GM21390 (cell line): ENCODE results near the gene CCSER1.
"Not testable (repeated sequence)": the region's sequence is repeated elsewhere in the genome, so short reads cannot be mapped to it uniquely, and the experiment has no call there.

Source experiments
- ATAC-seq: cut with Tn5 transposase; IDR thresholded peaks from one replicate; pipeline ENCODE4 v1.9.1; 2021; ENCODE audit not compliant: unreplicated experiment

Gene CCSER1

GRCh38 chr4:90996813-90997212 lies 869.6 kb downstream of the CCSER1 start:
- ATAC-seq = no peak

DNA sequence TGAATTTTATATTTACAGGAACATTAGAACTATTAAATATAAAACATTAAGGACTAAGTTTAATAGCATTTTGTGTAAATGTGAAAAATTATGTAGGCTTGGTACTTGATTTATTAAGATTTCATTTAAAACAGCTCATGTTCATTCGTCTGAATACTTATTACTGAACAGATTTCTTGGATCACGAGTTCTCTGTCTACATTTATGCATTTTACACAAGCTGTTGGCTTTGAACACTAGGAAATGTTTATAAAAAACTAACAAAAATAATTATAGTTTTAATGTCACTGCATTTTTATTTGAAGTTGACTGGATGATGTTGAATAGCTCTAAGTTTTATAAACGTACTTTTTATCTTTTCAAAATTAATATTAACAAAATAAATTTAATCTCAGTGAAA lies 888.7 kb downstream of the CCSER1 start:
- ATAC-seq = no peak

DNA sequence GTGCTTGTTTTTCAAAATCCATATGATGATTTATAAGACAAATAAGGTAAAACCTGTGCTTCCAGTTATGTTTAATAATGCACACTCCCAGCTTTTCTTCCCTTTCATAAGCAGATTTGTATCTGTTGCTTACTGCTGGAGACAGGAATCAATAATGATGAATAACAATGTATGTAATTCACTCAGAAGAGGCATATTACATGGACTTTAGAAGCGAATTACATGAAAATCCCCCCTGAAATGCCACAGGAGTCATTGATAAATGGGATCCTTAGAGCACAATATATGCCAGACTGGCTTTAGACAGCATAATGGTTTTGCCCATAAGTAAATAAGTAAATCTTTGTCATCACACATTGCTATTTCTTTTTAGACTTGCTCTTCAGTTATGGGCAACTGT lies 892.3 kb downstream of the CCSER1 start:
- ATAC-seq = no peak

DNA sequence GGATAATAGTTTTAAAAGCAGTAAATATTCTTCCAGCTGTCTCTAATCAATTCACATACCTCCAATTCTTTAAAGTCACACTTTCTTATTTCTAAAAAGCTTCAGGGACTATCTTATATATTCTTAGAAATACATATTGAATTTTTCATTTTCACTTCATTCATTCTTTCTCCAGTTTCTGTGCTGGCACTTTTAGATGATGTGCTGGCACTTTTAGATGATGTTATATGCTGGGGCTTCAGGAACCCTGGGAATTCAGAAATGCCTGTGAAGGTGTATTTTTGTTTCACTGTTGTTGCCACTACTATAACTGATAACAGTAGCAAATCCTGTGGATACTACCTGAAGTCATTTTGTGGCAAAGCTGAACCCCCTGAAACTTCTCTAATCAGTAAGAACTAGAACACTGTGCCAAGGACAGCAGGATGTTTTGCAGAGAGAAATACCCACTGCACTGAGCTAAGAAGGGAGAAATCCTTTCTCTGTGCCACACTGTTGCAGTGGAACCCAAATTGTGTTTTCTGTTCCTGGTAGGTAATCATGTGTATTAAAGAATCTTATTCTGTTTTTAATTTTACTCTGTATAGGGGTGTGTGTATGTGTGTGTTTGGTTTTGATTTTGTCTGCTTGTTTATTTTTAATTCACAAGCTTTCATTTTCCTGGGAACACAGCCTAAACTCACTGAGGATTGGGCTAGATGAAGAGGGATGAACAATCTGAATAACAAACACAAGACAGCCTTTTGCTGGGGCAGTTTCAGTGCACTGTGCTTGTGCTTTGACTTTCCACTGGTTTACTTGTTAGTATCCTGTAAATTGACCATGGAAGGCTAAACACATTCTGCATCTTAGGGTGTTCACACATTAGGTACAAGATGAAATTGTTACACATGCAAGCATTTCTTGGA lies 898.3 kb downstream of the CCSER1 start:
- ATAC-seq = no peak

GRCh38 chr4:91028228-91028627 lies 901.0 kb downstream of the CCSER1 start:
- no peak for ATAC-seq

DNA sequence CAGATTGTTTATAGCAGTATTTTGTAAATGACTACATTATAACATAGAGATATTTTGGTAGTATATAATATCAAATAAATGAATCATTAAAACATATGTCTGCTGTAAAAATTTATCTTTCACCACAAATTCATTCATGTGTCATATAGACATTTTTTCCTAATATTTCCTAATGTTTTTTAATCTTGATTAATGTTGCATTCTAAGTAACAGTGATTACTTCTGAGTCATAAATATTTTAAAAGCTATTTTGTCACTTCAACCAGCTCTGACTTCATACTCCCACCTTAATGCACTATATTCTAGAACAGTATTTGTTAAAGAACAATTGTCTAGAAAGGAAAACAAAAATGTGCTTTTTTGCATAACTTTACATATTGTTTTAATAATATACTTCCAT lies 904.6 kb downstream of the CCSER1 start:
- ATAC-seq = no peak

GRCh38 chr4:91032725-91033445 lies 905.7 kb downstream of the CCSER1 start:
- no peak for ATAC-seq

DNA sequence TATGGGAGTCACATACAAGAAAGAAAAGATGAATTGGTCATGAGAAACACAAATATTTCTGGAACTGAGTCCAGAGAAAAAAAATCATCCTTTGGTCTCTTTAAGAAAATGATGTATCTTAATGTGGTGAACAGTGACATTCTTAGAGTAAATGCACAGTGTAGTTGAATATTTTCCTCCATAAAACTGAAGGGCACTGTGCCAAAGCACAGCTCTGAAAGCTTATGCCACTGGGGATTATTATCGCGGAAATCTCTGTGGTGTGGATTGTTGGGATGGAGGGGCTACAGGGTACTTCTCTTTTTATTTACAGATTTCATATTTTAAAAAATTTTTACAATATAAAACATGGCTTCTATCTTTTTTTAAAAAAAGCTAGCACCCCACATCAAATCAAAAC lies 908.1 kb downstream of the CCSER1 start:
- no peak for ATAC-seq

- no peak for ATAC-seq
Observed at GRCh38 chr4:91037951-91038350, 910.8 kb downstream of the CCSER1 start.

DNA sequence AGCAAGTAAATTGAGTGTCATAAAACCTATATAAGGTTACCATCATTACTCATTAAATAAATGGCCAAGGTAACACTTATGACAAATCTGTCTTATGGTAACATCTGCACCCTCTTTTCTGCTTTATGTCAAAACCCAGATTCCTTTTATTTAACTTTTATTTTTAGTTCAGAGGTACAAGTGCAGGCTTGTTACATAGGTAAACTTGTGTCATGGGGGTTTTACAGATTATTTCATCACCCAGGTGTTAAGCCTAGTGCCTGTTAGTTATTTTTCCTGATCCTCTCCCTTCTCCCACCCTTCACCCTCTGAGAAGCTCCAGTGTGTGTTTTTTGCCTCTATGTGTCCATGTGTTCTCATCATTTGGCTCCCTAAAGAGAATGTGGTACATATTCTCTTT lies 930.7 kb downstream of the CCSER1 start:
- no peak for ATAC-seq

GRCh38 chr4:91058345-91058744 lies 931.2 kb downstream of the CCSER1 start:
- no peak for ATAC-seq

DNA sequence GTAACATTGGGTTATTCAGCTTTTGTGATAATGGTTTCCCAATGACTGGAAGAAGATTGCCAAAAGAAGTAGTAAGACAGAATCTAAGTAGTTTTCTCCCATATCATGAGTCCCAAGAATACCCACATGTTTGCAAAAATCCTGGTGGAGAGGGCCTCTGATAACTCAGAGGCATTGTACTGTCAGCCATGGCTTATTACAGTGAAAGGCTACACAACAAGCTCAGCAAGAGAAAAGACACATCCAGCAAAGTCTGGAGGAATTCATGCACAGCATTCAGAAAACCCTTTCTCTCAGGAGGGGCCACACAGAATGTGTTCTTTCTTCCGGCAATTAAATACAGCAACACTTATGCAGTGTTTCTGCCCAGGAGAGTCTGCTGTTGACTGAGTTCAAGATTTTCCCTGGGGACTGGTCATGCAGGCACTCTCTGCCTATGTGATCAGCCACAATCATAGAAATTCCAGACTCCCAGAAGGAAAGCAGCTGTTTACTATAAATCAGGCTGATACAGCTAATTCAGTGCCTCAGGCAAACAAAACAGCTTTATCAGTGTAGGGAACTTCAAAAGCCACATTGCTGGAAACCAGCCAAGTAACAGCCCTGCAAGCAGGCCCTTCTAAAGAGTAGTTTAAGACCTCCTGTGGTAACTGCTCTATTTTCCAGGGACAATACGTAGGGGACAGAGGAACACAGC lies 937.1 kb downstream of the CCSER1 start:
- ATAC-seq = no peak

- no peak for ATAC-seq
Observed at GRCh38 chr4:91065117-91065516, 937.9 kb downstream of the CCSER1 start.

DNA sequence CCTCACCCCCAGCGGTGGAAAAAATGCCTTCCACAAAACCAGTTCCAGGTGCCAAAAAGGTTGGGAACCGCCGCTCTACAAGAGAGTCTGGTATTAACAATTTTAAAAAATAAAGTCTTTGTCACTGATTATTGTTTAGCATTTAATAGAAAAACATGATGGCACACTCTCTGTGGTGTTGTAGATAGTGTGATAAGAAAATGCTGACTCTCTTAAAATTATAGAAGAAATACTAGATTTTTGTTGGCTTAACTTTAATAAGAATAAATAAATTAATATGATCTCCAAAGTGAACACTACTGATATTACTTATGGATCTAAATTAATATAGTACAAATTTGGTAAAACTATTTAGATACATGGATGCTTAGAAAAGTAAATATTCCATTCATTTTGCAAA lies 943.5 kb downstream of the CCSER1 start:
- no peak for ATAC-seq

DNA sequence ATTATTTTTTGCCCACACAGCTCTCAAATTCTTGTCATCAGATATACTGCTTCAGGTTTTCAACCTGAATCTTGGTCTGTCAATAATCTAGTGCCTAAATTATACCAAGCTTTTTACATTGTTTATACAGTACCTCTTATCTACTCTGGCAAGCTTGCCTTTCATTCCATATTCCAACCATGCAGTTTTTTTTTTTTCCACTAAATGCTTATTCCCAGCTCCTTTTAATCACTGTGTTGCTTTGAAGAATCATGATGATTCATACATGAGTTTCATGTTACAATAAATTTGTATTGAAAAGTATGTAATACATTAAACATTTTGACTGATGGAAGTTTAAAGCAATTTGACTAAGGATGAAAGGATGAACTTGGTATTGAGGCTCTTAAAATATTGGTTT lies 949.0 kb downstream of the CCSER1 start:
- no peak for ATAC-seq

DNA sequence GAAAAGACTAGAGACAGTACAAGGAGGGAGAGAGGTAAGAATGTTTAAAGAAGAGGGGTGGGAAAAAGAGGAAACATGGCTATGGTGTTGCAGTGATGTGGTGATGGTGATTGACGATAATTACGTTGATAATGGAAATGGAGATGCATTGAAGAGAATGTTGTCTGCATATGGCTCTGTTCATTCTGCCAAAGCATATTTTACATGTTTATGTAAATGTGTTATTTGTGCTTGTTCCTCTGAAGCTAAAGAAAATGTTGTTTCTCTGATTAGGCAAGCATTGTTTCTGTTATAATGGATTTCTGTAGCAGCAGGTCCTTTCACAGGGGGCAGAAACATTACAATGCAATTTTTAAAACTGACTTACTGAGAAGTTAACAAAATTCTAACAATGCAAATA lies 958.8 kb downstream of the CCSER1 start:
- no peak for ATAC-seq

GRCh38 chr4:91087743-91088142 lies 960.5 kb downstream of the CCSER1 start:
- no peak for ATAC-seq

DNA sequence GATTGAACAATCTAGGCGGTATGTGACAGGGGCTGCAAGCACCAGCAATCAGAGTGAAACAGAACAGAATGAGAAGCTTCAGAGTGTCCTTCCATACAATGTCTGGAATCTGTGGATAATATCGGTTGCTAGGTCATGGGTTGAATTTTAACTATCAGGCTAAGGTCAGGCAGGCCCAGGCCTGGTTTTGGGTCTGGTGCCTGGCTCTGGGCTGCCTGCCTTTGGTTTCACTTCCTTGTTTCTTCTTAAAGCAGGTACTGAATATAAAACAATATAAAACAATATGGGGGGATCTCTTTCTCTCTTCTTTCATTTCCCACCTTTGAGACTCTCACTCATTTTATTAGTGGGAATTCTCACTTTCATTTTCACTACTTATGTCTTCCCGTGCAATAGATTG lies 962.0 kb downstream of the CCSER1 start:
- ATAC-seq = no peak

DNA sequence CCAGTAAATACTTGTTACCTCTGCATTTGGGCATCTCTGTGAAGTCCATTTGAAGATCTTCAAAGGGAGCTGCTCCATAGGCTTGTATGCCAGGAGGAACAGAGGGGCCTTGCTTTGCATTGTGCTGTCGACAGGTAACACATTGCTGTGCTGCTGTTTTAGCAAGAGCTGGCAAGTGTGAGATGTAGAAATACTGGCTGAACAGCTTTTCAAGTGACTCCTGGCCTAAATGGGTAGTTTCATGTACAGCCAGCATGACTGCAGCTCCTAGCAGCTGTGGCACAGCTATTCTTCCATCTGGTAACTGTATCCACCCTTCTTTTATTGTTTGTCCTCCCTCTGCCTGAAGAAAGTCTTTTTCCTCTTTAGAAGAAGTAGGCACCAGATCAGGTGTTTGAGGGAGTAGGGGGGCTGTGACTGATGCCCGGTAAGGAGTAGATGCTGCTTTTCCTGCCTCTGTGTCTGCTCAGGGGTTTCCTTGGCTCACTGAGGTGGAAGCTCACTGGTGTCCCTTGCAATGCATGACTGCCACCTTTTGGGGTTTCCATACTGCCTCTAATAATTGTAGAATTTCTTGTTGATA lies 965.3 kb downstream of the CCSER1 start:
- ATAC-seq = no peak

GRCh38 chr4:91094220-91094619 lies 967.0 kb downstream of the CCSER1 start:
- ATAC-seq = not testable (repeated sequence)

DNA sequence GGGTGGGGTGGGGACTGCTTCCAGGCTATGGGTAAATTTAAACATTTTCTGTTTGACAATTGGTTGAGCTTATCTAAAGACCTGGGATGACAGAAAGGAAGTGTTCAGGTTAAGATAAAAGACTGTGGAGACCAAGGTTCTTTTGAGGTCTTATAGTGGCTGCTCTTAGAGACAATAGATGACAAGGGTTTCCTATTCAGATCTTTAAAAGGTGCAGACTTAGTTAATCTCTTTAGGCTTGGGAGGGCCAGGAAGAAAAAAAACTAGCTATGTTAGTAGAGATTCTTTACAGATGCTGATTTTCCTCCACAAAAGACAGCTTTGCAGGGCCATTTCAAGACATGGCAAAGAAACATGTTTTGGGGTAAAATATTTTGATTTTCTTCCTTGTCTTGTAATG lies 972.5 kb downstream of the CCSER1 start:
- ATAC-seq = no peak
